AG09319 (cell line): ENCODE measurements around the gene IGSF23.

ENCODE experiments used
- DNase-seq: peaks from one replicate; pipeline ENCODE4 v3.0.0-alpha.2; 2010; ENCODE audit warnings: low read depth; ENCODE audit errors: extremely low read depth
- TF ChIP-seq, protein P1 (sequence below): IDR thresholded peaks from 2 replicates; pipeline ENCODE4 v1.5.1; 2011; ENCODE audit warnings: low read depth, mild to moderate bottlenecking, inconsistent platforms, low read length, moderate library complexity

IGSF23 gene

GRCh38 chr19:44637390-44637764 lies 24.0 kb downstream of the IGSF23 start:
- TF ChIP-seq, protein P1, sequence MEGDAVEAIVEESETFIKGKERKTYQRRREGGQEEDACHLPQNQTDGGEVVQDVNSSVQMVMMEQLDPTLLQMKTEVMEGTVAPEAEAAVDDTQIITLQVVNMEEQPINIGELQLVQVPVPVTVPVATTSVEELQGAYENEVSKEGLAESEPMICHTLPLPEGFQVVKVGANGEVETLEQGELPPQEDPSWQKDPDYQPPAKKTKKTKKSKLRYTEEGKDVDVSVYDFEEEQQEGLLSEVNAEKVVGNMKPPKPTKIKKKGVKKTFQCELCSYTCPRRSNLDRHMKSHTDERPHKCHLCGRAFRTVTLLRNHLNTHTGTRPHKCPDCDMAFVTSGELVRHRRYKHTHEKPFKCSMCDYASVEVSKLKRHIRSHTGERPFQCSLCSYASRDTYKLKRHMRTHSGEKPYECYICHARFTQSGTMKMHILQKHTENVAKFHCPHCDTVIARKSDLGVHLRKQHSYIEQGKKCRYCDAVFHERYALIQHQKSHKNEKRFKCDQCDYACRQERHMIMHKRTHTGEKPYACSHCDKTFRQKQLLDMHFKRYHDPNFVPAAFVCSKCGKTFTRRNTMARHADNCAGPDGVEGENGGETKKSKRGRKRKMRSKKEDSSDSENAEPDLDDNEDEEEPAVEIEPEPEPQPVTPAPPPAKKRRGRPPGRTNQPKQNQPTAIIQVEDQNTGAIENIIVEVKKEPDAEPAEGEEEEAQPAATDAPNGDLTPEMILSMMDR: no peak
- DNase-seq: no peak

- peak; percentile 58 for DNase-seq
- TF ChIP-seq, protein P1: no peak
Observed at GRCh38 chr19:44640518-44640917, 27.2 kb downstream of the IGSF23 start.

DNA sequence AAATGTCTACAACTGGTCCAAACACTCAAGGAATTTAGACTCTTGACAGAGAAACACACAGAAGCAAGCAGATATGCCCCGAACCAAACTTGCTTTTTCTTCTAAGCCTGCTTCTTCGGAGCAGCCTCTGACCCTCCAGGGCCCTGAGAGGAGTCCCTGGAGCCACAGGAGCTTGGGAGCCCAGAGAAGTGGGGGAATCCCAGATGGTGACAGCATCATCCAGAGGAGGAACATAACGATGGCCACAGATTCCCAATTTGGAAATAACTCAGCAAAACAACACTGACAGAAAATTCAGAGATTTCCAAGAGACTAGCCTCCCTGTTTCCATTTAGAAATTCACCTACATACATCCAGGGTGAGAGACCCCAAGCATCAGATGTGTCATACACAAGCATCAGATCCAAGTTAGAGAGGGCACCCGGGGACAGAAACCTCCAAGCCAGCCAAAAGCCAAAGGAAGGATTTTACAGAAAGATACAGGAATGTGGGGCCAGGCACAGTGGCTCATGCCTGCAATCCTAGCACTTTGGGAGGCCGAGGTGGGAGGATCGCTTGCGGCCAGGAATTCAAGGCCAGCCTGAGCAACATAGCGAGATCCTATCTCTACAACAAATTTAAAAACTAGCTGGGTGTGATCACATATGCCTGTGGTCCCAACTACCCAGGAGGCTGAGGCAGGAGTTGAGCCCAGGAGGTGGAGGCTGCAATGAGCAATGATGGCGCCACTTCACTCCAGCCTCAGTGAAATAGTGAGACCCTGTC lies 28.3 kb downstream of the IGSF23 start:
- DNase-seq: no peak
- TF ChIP-seq, protein P1: no peak

GRCh38 chr19:44642377-44642776 lies 29.0 kb downstream of the IGSF23 start:
- DNase-seq: no peak
- TF ChIP-seq, protein P1: no peak

- TF ChIP-seq, protein P1: no peak; the same call in 1 of the 2 replicates
- no peak for DNase-seq
Observed at GRCh38 chr19:44643605-44644401, 30.4 kb downstream of the IGSF23 start, which contains the start of gene PVR. PVR (plus strand) TSS chr19:44643910; CDS start chr19:44644097, 187 bp downstream.

GRCh38 chr19:44644402-44645016 lies 31.1 kb downstream of the IGSF23 start:
- DNase-seq: no peak

More at GRCh38 chr19:44644402-44645016, 31.1 kb downstream of the IGSF23 start:
- TF ChIP-seq, protein P1: no peak
